Activated CD8-positive, alpha-beta memory T cell treated with anti-CD3 and anti-CD28 coated beads for 4 hours (primary cell): Measurements from ENCODE around the gene ACTR1B.
"Not testable (repeated sequence)": the region's sequence is repeated elsewhere in the genome, so short reads cannot be mapped to it uniquely, and the experiment has no call there.

Experiments used
- DNase-seq, 2 donors: peaks; one replicate each; pipeline ENCODE4 v3.0.0-alpha.2; 2020; ENCODE audit warnings: low read depth in 2 of 2

ACTR1B gene

GRCh38 chr2:97615746-97616145 is 48.1 kb downstream of the ACTR1B start:
- DNase-seq = not testable (repeated sequence)

- not testable (repeated sequence) for DNase-seq
Measured at GRCh38 chr2:97611895-97612294, 51.9 kb downstream of the ACTR1B start.

- not testable (repeated sequence) for DNase-seq
Measured at GRCh38 chr2:97608745-97609144, 55.1 kb downstream of the ACTR1B start.
